GM23338 (cell line): ENCODE measurements around the gene B4GALT4. TPM values are rescaled to one million over a fixed set of nuclear protein-coding genes. Genes with fewer than 3 reads are reported as not detected.

Experiments used
- ATAC-seq: fragments of 200-7000 bp; cut with Tn5 transposase; 3 replicates; pipeline ENCODE4 v1.9.1; 2020
- DNase-seq: peaks from one replicate; pipeline ENCODE4 v3.0.0-alpha.2; 2015; ENCODE audit warnings: low spot score
- H2AFZ ChIP-seq: fragments of 200-600 bp; sonication (generic); 2 replicates; pipeline ENCODE4 v1.8.0; 2016; ENCODE audit warnings: antibody characterized with exemption, mild to moderate bottlenecking, moderate library complexity
- H3F3A ChIP-seq: fragments of 200-600 bp; sonication (generic); replicated peaks from 2 replicates; pipeline ENCODE4 v1.8.0; 2017; ENCODE audit warnings: antibody characterized with exemption, mixed run types, low read depth
- H3K27ac ChIP-seq: fragments of 200-600 bp; sonication (generic); 2 replicates; pipeline ENCODE4 v1.6.1; 2016; ENCODE audit warnings: low read depth
- H3K27me3 ChIP-seq: fragments of 200-600 bp; sonication (generic); 2 replicates; pipeline ENCODE4 v1.8.0; 2016; ENCODE audit warnings: mild to moderate bottlenecking, mixed run types, moderate library complexity; ENCODE audit not compliant: insufficient read depth
- H3K36me3 ChIP-seq: fragments of 200-600 bp; sonication (generic); 2 replicates; pipeline ENCODE4 v1.8.0; 2016; ENCODE audit warnings: mild to moderate bottlenecking; ENCODE audit not compliant: insufficient read depth
- H3K4me1 ChIP-seq: fragments of 200-600 bp; sonication (generic); 2 replicates; pipeline ENCODE4 v1.8.0; 2016; ENCODE audit warnings: mild to moderate bottlenecking, moderate library complexity; ENCODE audit not compliant: insufficient read depth
- H3K4me2 ChIP-seq: fragments of 200-600 bp; sonication (generic); 2 replicates; pipeline ENCODE4 v1.7.1; 2017; ENCODE audit warnings: mixed run types
- H3K4me3 ChIP-seq: fragments of 200-600 bp; sonication (generic); 2 replicates; pipeline ENCODE4 v1.6.1; 2016; ENCODE audit warnings: mixed run types
- H3K79me2 ChIP-seq: fragments of 200-600 bp; sonication (generic); replicated peaks from 2 replicates; pipeline ENCODE4 v1.8.0; 2017; ENCODE audit warnings: mild to moderate bottlenecking; ENCODE audit not compliant: insufficient read depth
- H3K9me2 ChIP-seq: fragments of 200-600 bp; sonication (generic); 2 replicates; pipeline ENCODE4 v1.8.0; 2017; ENCODE audit not compliant: insufficient read depth
- H4K20me1 ChIP-seq: fragments of 200-600 bp; sonication (generic); replicated peaks from 2 replicates; pipeline ENCODE4 v1.8.0; 2017; ENCODE audit warnings: mild to moderate bottlenecking; ENCODE audit not compliant: insufficient read depth
- H3K27ac Mint-ChIP-seq: 2 replicates; pipeline ENCODE4 v1.8.0; 2020; ENCODE audit warnings: inconsistent platforms, mild to moderate bottlenecking, moderate library complexity, mixed read lengths
- H3K27me3 Mint-ChIP-seq: 3 replicates; pipeline ENCODE4 v1.8.0; 2022; ENCODE audit warnings: low read depth, mild to moderate bottlenecking, moderate library complexity, mixed read lengths, inconsistent platforms; ENCODE audit not compliant: insufficient read depth, poor library complexity
- H3K36me3 Mint-ChIP-seq: 3 replicates; pipeline ENCODE4 v1.8.0; 2021; ENCODE audit warnings: low read depth, mild to moderate bottlenecking, inconsistent platforms, moderate library complexity, mixed read lengths
- H3K4me1 Mint-ChIP-seq: 3 replicates; pipeline ENCODE4 v1.8.0; 2020; ENCODE audit warnings: mild to moderate bottlenecking, inconsistent platforms, mixed read lengths
- H3K4me3 Mint-ChIP-seq: 3 replicates; pipeline ENCODE4 v1.8.0; 2021; ENCODE audit warnings: moderate library complexity, mild to moderate bottlenecking, inconsistent platforms, mixed read lengths
- H3K9me3 Mint-ChIP-seq: 3 replicates; pipeline ENCODE4 v1.8.0; 2020; ENCODE audit warnings: moderate library complexity, mild to moderate bottlenecking, inconsistent platforms, mixed read lengths
- CREB1 ChIP-seq: fragments of 250-450 bp; sonication (Bioruptor Pico); IDR thresholded peaks from 2 replicates; pipeline ENCODE4 v1.5.0; 2020; ENCODE audit warnings: low read depth, mild to moderate bottlenecking, moderate library complexity
- CTCF ChIP-seq, 2 experiments: fragments of 200-600 bp in 1 of 2; sonication (generic) in 1 of 2; conservative IDR thresholded peaks; 2 replicates each; pipeline versions ENCODE4 v1.5.1 to v1.6.1; 2016 to 2017; ENCODE audit warnings: antibody characterized with exemption in 2 of 2, low read depth in 2 of 2, mild to moderate bottlenecking in 2 of 2, moderate library complexity in 1 of 2
- ETS1 ChIP-seq: IDR thresholded peaks from 2 replicates; pipeline ENCODE4 v1.6.1; 2016; ENCODE audit warnings: antibody characterized with exemption
- EZH2 ChIP-seq: fragments of 200-600 bp; sonication (generic); IDR thresholded peaks from one replicate; pipeline ENCODE4 v1.8.0; 2017; ENCODE audit warnings: antibody characterized with exemption, mild to moderate bottlenecking, low read depth; ENCODE audit not compliant: unreplicated experiment
- EZH2phosphoT487 ChIP-seq: fragments of 200-600 bp; sonication (generic); IDR thresholded peaks from one replicate; pipeline ENCODE4 v1.8.1; 2018; ENCODE audit warnings: antibody characterized with exemption; ENCODE audit not compliant: unreplicated experiment
- JUNB ChIP-seq: IDR thresholded peaks from one replicate; pipeline ENCODE4 v1.6.1; 2016; ENCODE audit warnings: antibody characterized with exemption; ENCODE audit not compliant: unreplicated experiment
- NANOG ChIP-seq: IDR thresholded peaks from 2 replicates; pipeline ENCODE4 v1.6.1; 2016; ENCODE audit warnings: antibody characterized with exemption, borderline replicate concordance
- POLR2AphosphoS5 ChIP-seq: IDR thresholded peaks from 2 replicates; pipeline ENCODE4 v1.6.1; 2016; ENCODE audit warnings: antibody characterized with exemption, low read depth
- REST ChIP-seq: IDR thresholded peaks from one replicate; pipeline ENCODE4 v1.6.1; 2018; ENCODE audit warnings: antibody characterized with exemption; ENCODE audit not compliant: unreplicated experiment
- STAT1 ChIP-seq: IDR thresholded peaks from one replicate; pipeline ENCODE4 v1.6.1; 2016; ENCODE audit warnings: antibody characterized with exemption; ENCODE audit not compliant: unreplicated experiment
- ZNF114 ChIP-seq: fragments of 250-450 bp; sonication (Bioruptor Pico); IDR thresholded peaks from 2 replicates; pipeline ENCODE4 v1.5.0; 2020; ENCODE audit warnings: mild to moderate bottlenecking, moderate library complexity
- ZNF331 ChIP-seq: fragments of 250-450 bp; sonication (Bioruptor Pico); IDR thresholded peaks from 2 replicates; pipeline ENCODE4 v1.5.0; 2020; ENCODE audit warnings: low read depth, mild to moderate bottlenecking, moderate library complexity
- ZNF462 ChIP-seq: fragments of 250-450 bp; sonication (Bioruptor Pico); IDR thresholded peaks from 2 replicates; pipeline ENCODE4 v1.5.0; 2020; ENCODE audit warnings: mild to moderate bottlenecking, moderate library complexity
- polyA plus RNA-seq: library from polyadenylated mRNA; unstranded; fragments of >200 nt; fragmentation: Nextera tagmentation; extraction: Ambion mirVana; gene quantifications from 2 replicates; pipeline ENCODE4 v1.2.1, GENCODE V29; 2016
- total RNA-seq: library from RNA; depleted of rRNA; stranded (reverse); fragments of >200 nt; shearing (Covaris generic); gene quantifications from 2 replicates; pipeline ENCODE4 v1.2.3, GENCODE V29; 2014

The B4GALT4 gene
- total and polyA plus RNA-seq, 2 experiments from 2014 or later = 38.3 to 45.3 TPM

- Histone ChIP-seq H2AFZ (no peak overlapping the region), H3F3A (no peaks in the 10 kb centered on the region; the same call in 1 of the 2 replicates), H3K4me3 (no peak overlapping the region), H3K36me3 (peaks cover 44% of the 10 kb centered on the region), H3K4me1 (peaks cover 13% of the 10 kb centered on the region), H3K4me2 (no peak overlapping the region), H3K9me2 (no peaks in the 10 kb centered on the region), H3K27me3 (no peaks in the 10 kb centered on the region), H4K20me1 (peaks cover 3% of the 10 kb centered on the region; the same call in 1 of the 2 replicates), H3K27ac (no peak overlapping the region), H3K79me2 (peaks cover 81% of the 10 kb centered on the region)
- H3K27ac Mint-ChIP-seq = no peak overlapping the region
- peaks cover 10% of the 10 kb centered on the region; the same call in 2 of the 3 replicates for H3K4me1 Mint-ChIP-seq
- peaks cover 57% of the 10 kb centered on the region for H3K36me3 Mint-ChIP-seq
- H3K4me3 Mint-ChIP-seq = no peak overlapping the region
- no peak for TF ChIP-seq ZNF114 (CRISPR knock-in tag)
- TF ChIP-seq CTCF (conservative IDR thresholded peaks at IDR 0.05; ENCODE audit: low read depth in 2 of 2) = no peak
- no peak for TF ChIP-seq POLR2AphosphoS5
- TF ChIP-seq STAT1 = no peak
- TF ChIP-seq ETS1 = no peak
- no peak for TF ChIP-seq NANOG
- no peak for TF ChIP-seq ZNF331 (CRISPR knock-in tag)
- TF ChIP-seq EZH2phosphoT487 = no peak
- no peak for TF ChIP-seq ZNF462
- TF ChIP-seq CREB1 = no peak
- no peak for TF ChIP-seq EZH2
- no peak for TF ChIP-seq JUNB
- no peak for TF ChIP-seq REST
- H3K9me3 Mint-ChIP-seq = no peaks in the 10 kb centered on the region
- no peak for ATAC-seq
- DNase-seq = no peak
- peaks cover 3% of the 10 kb centered on the region for H3K27me3 Mint-ChIP-seq
Measured at GRCh38 chr3:119235151-119235550, 5.5 kb downstream of the B4GALT4 start.
